GM12878 (cell line): ENCODE results near the gene UBXN7. TPM values are rescaled to one million over a fixed set of nuclear protein-coding genes. Genes with fewer than 3 reads are reported as not detected.

Experiments
- ATF7 ChIP-seq: fragments of 450-650 bp; IDR thresholded peaks from 2 replicates; pipeline ENCODE4 v1.6.1; 2016; ENCODE audit warnings: low read depth, mild to moderate bottlenecking
- BCL11A ChIP-seq: IDR thresholded peaks from 2 replicates; pipeline ENCODE4 v1.6.1; 2011; ENCODE audit warnings: low read depth, low read length
- EP300 ChIP-seq, 2 experiments: fragments of 150-350 bp in 1 of 2; IDR thresholded peaks; 2 replicates each; pipeline ENCODE4 v1.6.1; 2011 to 2012; ENCODE audit warnings: low read depth in 2 of 2, low read length in 2 of 2, borderline replicate concordance in 1 of 2, improper control_type of control experiment in 1 of 2, inconsistent platforms in 1 of 2; ENCODE audit not compliant: control insufficient read depth in 1 of 2
- HCFC1 ChIP-seq: fragments of 150-350 bp; IDR thresholded peaks from 2 replicates; pipeline ENCODE4 v1.6.1; 2014; ENCODE audit warnings: low read length
- IKZF2 ChIP-seq, 2 experiments: fragments of 450-650 bp; IDR thresholded peaks; 2 replicates each; pipeline ENCODE4 v1.6.1; 2017; ENCODE audit warnings: mild to moderate bottlenecking in 2 of 2, moderate library complexity in 2 of 2
- JUND ChIP-seq: IDR thresholded peaks from 2 replicates; pipeline ENCODE4 v1.6.1; 2012; ENCODE audit warnings: low read depth, mild to moderate bottlenecking, low read length, improper control_type of control experiment, moderate library complexity
- NRF1 ChIP-seq: conservative IDR thresholded peaks from 2 replicates; pipeline ENCODE4 v1.6.1; 2011; ENCODE audit warnings: mild to moderate bottlenecking, low read depth, low read length, improper control_type of control experiment
- SMC3 ChIP-seq: IDR thresholded peaks from 2 replicates; pipeline ENCODE4 v1.6.1; 2011; ENCODE audit warnings: low read length, improper control_type of control experiment, borderline replicate concordance
- TAF1 ChIP-seq: IDR thresholded peaks from 2 replicates; pipeline ENCODE4 v1.6.1; 2011; ENCODE audit warnings: mild to moderate bottlenecking, low read depth, low read length, borderline replicate concordance
- TARDBP ChIP-seq: IDR thresholded peaks from 2 replicates; pipeline ENCODE4 v1.6.1; 2016; ENCODE audit warnings: borderline replicate concordance
- ZNF207 ChIP-seq: fragments of 450-650 bp; IDR thresholded peaks from 2 replicates; pipeline ENCODE4 v1.6.1; 2014; ENCODE audit warnings: antibody characterized with exemption, mild to moderate bottlenecking, borderline replicate concordance
- ZNF217 ChIP-seq: fragments of 450-650 bp; IDR thresholded peaks from 2 replicates; pipeline ENCODE4 v1.6.1; 2017; ENCODE audit warnings: antibody characterized with exemption, mild to moderate bottlenecking
- ZNF384 ChIP-seq: IDR thresholded peaks from 2 replicates; pipeline ENCODE4 v1.6.1; 2012; ENCODE audit warnings: low read depth, mild to moderate bottlenecking, low read length, improper control_type of control experiment, borderline replicate concordance
- polyA plus RNA-seq, 11 experiments: library from polyadenylated mRNA; depleted of rRNA in 4 of 11; unstranded in 6 of 11; stranded (reverse) in 5 of 11; fragments of >200 nt; fragmentation: Nextera tagmentation in 4 of 11; fragmentation: Illumina TruSeq in 1 of 11; extraction: Ambion mirVana in 4 of 11; extraction: Trizol in 1 of 11; gene quantifications; 1 replicate in 1 of 11; 2 replicates in 10 of 11; pipeline versions ENCODE4 v1.2.1 to v1.2.3, GENCODE V29; 2011 to 2016; ENCODE audit warnings: inconsistent platforms in 2 of 11, missing spikeins in 2 of 11, low read depth in 1 of 11
- total RNA-seq, 4 experiments: library from RNA; depleted of rRNA in 3 of 4; stranded (reverse); fragments of >200 nt in 3 of 4; fragmentation: Illumina TruSeq in 1 of 4; extraction: Trizol in 1 of 4; gene quantifications; 2 replicates each; pipeline versions ENCODE4 v1.2.1 to v1.2.3, GENCODE V29; 2013 to 2021
- TF ChIP-seq, protein P1 (sequence below): fragments of 150-350 bp; IDR thresholded peaks from 2 replicates; pipeline ENCODE4 v1.6.1; 2016; ENCODE audit warnings: low read depth, low read length
- TF ChIP-seq, protein P2 (sequence below): IDR thresholded peaks from 2 replicates; pipeline ENCODE4 v1.6.1; 2012; ENCODE audit warnings: improper control_type of control experiment, low read depth, low read length; ENCODE audit not compliant: insufficient replicate concordance
- TF ChIP-seq, protein P3 (sequence below): fragments of 450-650 bp; IDR thresholded peaks from 2 replicates; pipeline ENCODE4 v1.6.1; 2017; ENCODE audit warnings: mild to moderate bottlenecking, low read depth, inconsistent platforms; ENCODE audit not compliant: poor library complexity, severe bottlenecking

Gene UBXN7
- total and polyA plus RNA-seq, 10 of the 15 experiments (the other 5 are each of a cell fraction or from before 2014, with no cell fraction given), result 4.8 to 78.4 (median 24.9) TPM

DNA sequence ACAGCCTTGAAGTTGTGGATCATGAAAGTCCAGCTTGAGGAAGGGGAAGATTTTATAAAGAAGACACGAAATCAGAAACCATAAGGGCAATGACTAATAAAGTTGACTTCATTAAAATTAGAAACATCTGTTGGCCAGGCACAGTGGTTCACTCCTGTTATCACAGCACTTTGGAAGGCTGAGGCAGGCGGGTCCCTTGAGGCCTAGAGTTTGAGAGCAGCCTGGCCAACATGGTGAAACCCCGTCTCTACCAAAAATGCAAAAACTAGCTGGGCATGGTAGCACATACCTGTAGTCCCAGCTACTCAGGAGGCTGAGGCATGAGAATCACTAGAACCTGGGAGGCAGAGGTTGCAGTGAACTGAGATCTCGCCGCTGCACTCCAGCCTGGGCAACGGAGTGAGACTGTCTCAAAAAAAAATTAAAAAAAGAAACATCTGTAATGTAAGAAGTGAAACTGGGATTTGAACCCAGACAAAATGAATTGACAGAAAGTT lies 7.9 kb upstream of the UBXN7 start (continued):
- TF ChIP-seq, protein P1, sequence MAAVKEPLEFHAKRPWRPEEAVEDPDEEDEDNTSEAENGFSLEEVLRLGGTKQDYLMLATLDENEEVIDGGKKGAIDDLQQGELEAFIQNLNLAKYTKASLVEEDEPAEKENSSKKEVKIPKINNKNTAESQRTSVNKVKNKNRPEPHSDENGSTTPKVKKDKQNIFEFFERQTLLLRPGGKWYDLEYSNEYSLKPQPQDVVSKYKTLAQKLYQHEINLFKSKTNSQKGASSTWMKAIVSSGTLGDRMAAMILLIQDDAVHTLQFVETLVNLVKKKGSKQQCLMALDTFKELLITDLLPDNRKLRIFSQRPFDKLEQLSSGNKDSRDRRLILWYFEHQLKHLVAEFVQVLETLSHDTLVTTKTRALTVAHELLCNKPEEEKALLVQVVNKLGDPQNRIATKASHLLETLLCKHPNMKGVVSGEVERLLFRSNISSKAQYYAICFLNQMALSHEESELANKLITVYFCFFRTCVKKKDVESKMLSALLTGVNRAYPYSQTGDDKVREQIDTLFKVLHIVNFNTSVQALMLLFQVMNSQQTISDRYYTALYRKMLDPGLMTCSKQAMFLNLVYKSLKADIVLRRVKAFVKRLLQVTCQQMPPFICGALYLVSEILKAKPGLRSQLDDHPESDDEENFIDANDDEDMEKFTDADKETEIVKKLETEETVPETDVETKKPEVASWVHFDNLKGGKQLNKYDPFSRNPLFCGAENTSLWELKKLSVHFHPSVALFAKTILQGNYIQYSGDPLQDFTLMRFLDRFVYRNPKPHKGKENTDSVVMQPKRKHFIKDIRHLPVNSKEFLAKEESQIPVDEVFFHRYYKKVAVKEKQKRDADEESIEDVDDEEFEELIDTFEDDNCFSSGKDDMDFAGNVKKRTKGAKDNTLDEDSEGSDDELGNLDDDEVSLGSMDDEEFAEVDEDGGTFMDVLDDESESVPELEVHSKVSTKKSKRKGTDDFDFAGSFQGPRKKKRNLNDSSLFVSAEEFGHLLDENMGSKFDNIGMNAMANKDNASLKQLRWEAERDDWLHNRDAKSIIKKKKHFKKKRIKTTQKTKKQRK, result no peak
- no peak for TF ChIP-seq JUND
- TF ChIP-seq EP300 (IDR thresholded peaks at IDR 0.05; ENCODE audit: borderline replicate concordance in 1 of 2, control insufficient read depth in 1 of 2, low read depth in 2 of 2, low read length in 2 of 2), result no peak
- TF ChIP-seq ZNF217, result no peak
- no peak for TF ChIP-seq ZNF207
- TF ChIP-seq ATF7, result peak; percentile 59; the same call in 1 of the 2 replicates
- TF ChIP-seq, protein P2, sequence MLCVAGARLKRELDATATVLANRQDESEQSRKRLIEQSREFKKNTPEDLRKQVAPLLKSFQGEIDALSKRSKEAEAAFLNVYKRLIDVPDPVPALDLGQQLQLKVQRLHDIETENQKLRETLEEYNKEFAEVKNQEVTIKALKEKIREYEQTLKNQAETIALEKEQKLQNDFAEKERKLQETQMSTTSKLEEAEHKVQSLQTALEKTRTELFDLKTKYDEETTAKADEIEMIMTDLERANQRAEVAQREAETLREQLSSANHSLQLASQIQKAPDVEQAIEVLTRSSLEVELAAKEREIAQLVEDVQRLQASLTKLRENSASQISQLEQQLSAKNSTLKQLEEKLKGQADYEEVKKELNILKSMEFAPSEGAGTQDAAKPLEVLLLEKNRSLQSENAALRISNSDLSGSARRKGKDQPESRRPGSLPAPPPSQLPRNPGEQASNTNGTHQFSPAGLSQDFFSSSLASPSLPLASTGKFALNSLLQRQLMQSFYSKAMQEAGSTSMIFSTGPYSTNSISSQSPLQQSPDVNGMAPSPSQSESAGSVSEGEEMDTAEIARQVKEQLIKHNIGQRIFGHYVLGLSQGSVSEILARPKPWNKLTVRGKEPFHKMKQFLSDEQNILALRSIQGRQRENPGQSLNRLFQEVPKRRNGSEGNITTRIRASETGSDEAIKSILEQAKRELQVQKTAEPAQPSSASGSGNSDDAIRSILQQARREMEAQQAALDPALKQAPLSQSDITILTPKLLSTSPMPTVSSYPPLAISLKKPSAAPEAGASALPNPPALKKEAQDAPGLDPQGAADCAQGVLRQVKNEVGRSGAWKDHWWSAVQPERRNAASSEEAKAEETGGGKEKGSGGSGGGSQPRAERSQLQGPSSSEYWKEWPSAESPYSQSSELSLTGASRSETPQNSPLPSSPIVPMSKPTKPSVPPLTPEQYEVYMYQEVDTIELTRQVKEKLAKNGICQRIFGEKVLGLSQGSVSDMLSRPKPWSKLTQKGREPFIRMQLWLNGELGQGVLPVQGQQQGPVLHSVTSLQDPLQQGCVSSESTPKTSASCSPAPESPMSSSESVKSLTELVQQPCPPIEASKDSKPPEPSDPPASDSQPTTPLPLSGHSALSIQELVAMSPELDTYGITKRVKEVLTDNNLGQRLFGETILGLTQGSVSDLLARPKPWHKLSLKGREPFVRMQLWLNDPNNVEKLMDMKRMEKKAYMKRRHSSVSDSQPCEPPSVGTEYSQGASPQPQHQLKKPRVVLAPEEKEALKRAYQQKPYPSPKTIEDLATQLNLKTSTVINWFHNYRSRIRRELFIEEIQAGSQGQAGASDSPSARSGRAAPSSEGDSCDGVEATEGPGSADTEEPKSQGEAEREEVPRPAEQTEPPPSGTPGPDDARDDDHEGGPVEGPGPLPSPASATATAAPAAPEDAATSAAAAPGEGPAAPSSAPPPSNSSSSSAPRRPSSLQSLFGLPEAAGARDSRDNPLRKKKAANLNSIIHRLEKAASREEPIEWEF, result peak; percentile 88
- TF ChIP-seq IKZF2 (IDR thresholded peaks at IDR 0.05), result peak; percentile 20 to 57; a peak in 2 of 4 replicates
- TF ChIP-seq HCFC1, result no peak
- TF ChIP-seq TARDBP, result no peak
- no peak for TF ChIP-seq TAF1
- TF ChIP-seq NRF1, result no peak
- TF ChIP-seq, protein P3, sequence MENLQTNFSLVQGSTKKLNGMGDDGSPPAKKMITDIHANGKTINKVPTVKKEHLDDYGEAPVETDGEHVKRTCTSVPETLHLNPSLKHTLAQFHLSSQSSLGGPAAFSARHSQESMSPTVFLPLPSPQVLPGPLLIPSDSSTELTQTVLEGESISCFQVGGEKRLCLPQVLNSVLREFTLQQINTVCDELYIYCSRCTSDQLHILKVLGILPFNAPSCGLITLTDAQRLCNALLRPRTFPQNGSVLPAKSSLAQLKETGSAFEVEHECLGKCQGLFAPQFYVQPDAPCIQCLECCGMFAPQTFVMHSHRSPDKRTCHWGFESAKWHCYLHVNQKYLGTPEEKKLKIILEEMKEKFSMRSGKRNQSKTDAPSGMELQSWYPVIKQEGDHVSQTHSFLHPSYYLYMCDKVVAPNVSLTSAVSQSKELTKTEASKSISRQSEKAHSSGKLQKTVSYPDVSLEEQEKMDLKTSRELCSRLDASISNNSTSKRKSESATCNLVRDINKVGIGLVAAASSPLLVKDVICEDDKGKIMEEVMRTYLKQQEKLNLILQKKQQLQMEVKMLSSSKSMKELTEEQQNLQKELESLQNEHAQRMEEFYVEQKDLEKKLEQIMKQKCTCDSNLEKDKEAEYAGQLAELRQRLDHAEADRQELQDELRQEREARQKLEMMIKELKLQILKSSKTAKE, result peak; percentile 62
- TF ChIP-seq SMC3, result peak; percentile 6; the same call in 1 of the 2 replicates
- peak; percentile 31; the same call in 1 of the 2 replicates for TF ChIP-seq BCL11A
- peak; percentile 18; the same call in 1 of the 2 replicates for TF ChIP-seq ZNF384
